Endothelial cell of umbilical vein (primary cell): ENCODE results near the gene PCGF3. TPM values are rescaled to one million over a fixed set of nuclear protein-coding genes. Genes with fewer than 3 reads are reported as not detected.

Experiments
- BruUV-seq: library from RNA; stranded (reverse); fragments of 400-500 nt; replicated peaks from 2 replicates; lab custom pipeline; 2021; lab: Mats Ljungman, UMichigan
- CTCF ChIA-PET: fragments of 300-600, 350-600 bp; sonication (Branson Sonifier 250); formaldehyde crosslinking; loops from one replicate; lab custom pipeline; 2021; ENCODE audit warnings: antibody characterized with exemption, inconsistent platforms; lab: Charles Lee
- POLR2A ChIA-PET: fragments of 300-600, 350-600 bp; sonication (Branson Sonifier 250); formaldehyde crosslinking; loops from one replicate; lab custom pipeline; 2021; ENCODE audit warnings: antibody characterized with exemption, inconsistent platforms; lab: Charles Lee
- DNase-seq: peaks from one replicate; pipeline ENCODE4 v3.0.0-alpha.2; 2011; ENCODE audit warnings: low read depth, low spot score
- FAIRE-seq: peaks from 2 replicates; lab custom pipeline; 2011; peaks lifted over from hg19 to GRCh38; lab: Jason Lieb, UNC
- H2AFZ ChIP-seq: 2 replicates; pipeline ENCODE4 v1.6.0; 2012; ENCODE audit warnings: low read depth, low read length, control low read depth, inconsistent platforms
- H3K27ac ChIP-seq: 2 replicates; pipeline ENCODE4 v1.5.1; 2011; ENCODE audit warnings: low read depth, mild to moderate bottlenecking, control low read depth, low read length, moderate library complexity; ENCODE audit not compliant: insufficient read depth
- H3K27me3 ChIP-seq, 2 experiments: 2 replicates each; pipeline versions ENCODE4 v1.6.0 to v1.6.1; 2011; ENCODE audit warnings: low read length in 2 of 2, mixed read lengths in 1 of 2; ENCODE audit not compliant: control insufficient read depth in 2 of 2, insufficient read depth in 2 of 2
- H3K36me3 ChIP-seq, 2 experiments: 2 replicates in 1 of 2; 3 replicates in 1 of 2; pipeline ENCODE4 v1.5.1; 2011; ENCODE audit warnings: low read length in 2 of 2, mild to moderate bottlenecking in 1 of 2, moderate library complexity in 1 of 2; ENCODE audit not compliant: control insufficient read depth in 2 of 2, insufficient read depth in 2 of 2; ENCODE audit errors: extremely low read depth in 1 of 2
- H3K4me1 ChIP-seq: 3 replicates; pipeline ENCODE4 v1.5.1; 2011; ENCODE audit warnings: mild to moderate bottlenecking, low read length; ENCODE audit not compliant: control insufficient read depth, insufficient read depth; ENCODE audit errors: extremely low read depth
- H3K4me2 ChIP-seq: 2 replicates; pipeline ENCODE4 v1.6.1; 2011; ENCODE audit warnings: low read length, control low read depth, mixed read lengths; ENCODE audit not compliant: insufficient read depth
- H3K4me3 ChIP-seq, 3 experiments: fragments of 200-600 bp in 1 of 3; sonication (generic), shearing (Covaris generic) in 1 of 3; replicated peaks in 1 of 3; 2 replicates each; pipeline ENCODE4 v1.5.1; 2011 to 2016; ENCODE audit warnings: control low read depth in 3 of 3, low read length in 3 of 3, mild to moderate bottlenecking in 2 of 3, inconsistent platforms in 1 of 3, low read depth in 1 of 3, moderate library complexity in 1 of 3; ENCODE audit not compliant: insufficient read depth in 1 of 3
- H3K79me2 ChIP-seq: 2 replicates; pipeline ENCODE4 v1.6.0; 2012; ENCODE audit warnings: low read length, inconsistent platforms; ENCODE audit not compliant: control insufficient read depth, insufficient read depth
- H3K9ac ChIP-seq: replicated peaks from 2 replicates; pipeline ENCODE3; 2011; ENCODE audit warnings: low read length, control low read depth; ENCODE audit not compliant: insufficient read depth; ENCODE audit errors: extremely low read depth
- H3K9me1 ChIP-seq: replicated peaks from 3 replicates; pipeline ENCODE4 v1.6.0; 2011; ENCODE audit warnings: mild to moderate bottlenecking, low read length; ENCODE audit not compliant: control insufficient read depth, insufficient read depth; ENCODE audit errors: extremely low read depth
- H3K9me3 ChIP-seq: replicated peaks from 2 replicates; pipeline ENCODE4 v1.5.1; 2012; ENCODE audit warnings: low read length, inconsistent platforms; ENCODE audit not compliant: control insufficient read depth, insufficient read depth
- H4K20me1 ChIP-seq: replicated peaks from 2 replicates; pipeline ENCODE3; 2011; ENCODE audit warnings: mild to moderate bottlenecking, low read length; ENCODE audit not compliant: control insufficient read depth, insufficient read depth; ENCODE audit errors: extremely low read depth
- EZH2 ChIP-seq: IDR thresholded peaks from 2 replicates; pipeline ENCODE4 v1.6.1; 2012; ENCODE audit warnings: borderline replicate concordance, low read depth, mild to moderate bottlenecking, moderate library complexity, low read length, inconsistent platforms; ENCODE audit not compliant: severe bottlenecking
- FOS ChIP-seq: IDR thresholded peaks from 2 replicates; pipeline ENCODE4 v1.6.1; 2011; ENCODE audit warnings: mild to moderate bottlenecking, low read length, moderate library complexity, borderline replicate concordance; ENCODE audit not compliant: insufficient read depth
- GATA2 ChIP-seq: IDR thresholded peaks from 2 replicates; pipeline ENCODE4 v1.7.0; 2011; ENCODE audit warnings: low read depth, mild to moderate bottlenecking, moderate library complexity, mixed read lengths, low read length; ENCODE audit not compliant: insufficient read length, insufficient read depth
- JUN ChIP-seq: IDR thresholded peaks from 2 replicates; pipeline ENCODE4 v1.6.1; 2011; ENCODE audit warnings: borderline replicate concordance, low read depth; ENCODE audit not compliant: insufficient read length, insufficient read depth
- MAX ChIP-seq: IDR thresholded peaks from 2 replicates; pipeline ENCODE4 v1.6.1; 2011; ENCODE audit not compliant: insufficient read depth, insufficient read length
- MYC ChIP-seq: IDR thresholded peaks from one replicate; pipeline ENCODE4 v1.6.1; 2011; ENCODE audit warnings: mild to moderate bottlenecking, low read depth, low read length
- POLR2A ChIP-seq: IDR thresholded peaks from 2 replicates; pipeline ENCODE4 v1.6.1; 2012; ENCODE audit warnings: low read depth, mild to moderate bottlenecking, control low read depth, low read length
- POLR2AphosphoS5 ChIP-seq: IDR thresholded peaks from 2 replicates; pipeline ENCODE4 v1.6.1; 2012; ENCODE audit warnings: low read depth, mild to moderate bottlenecking, control low read depth, low read length, moderate library complexity; ENCODE audit not compliant: insufficient read depth
- dilution Hi-C: fragments of 300-500 bp; cut with MboI; formaldehyde crosslinking; loops from one replicate; pipeline ENCODE4 v1.15.0; 2019; ENCODE audit warnings: low sequenced_read_pairs; ENCODE audit not compliant: extremely low pct_ligation_motif_present
- intact Hi-C: fragments of 100-400 bp; cut with micrococcal nuclease; formaldehyde crosslinking; loops from one replicate; pipeline ENCODE4 v1.10.0; 2022
- polyA plus RNA-seq, 4 experiments: library from polyadenylated mRNA; depleted of rRNA in 3 of 4; stranded (reverse) in 3 of 4; unstranded in 1 of 4; fragments of >200 nt; gene quantifications; 2 replicates each; pipeline versions ENCODE4 v1.2.1 to v1.2.3, GENCODE V29; 2011 to 2012; ENCODE audit warnings: missing spikeins in 1 of 4
- total RNA-seq: library from RNA; stranded (reverse); gene quantifications from 2 replicates; pipeline ENCODE4 v1.2.3, GENCODE V29; 2021
- TF ChIP-seq, protein P1 (sequence below), 2 donors: IDR thresholded peaks; 1 replicate in 1 of 2; 2 replicates in 1 of 2; pipeline ENCODE4 v1.5.1; 2011; ENCODE audit warnings: low read length in 2 of 2, mild to moderate bottlenecking in 2 of 2, moderate library complexity in 2 of 2, control low read depth in 1 of 2, inconsistent platforms in 1 of 2, low read depth in 1 of 2; ENCODE audit not compliant: insufficient read depth in 1 of 2; ENCODE audit errors: extremely low read depth in 1 of 2

Gene PCGF3
- total and polyA plus RNA-seq, 2 donors (not counting 3 experiments of a cell fraction or from before 2014, with no cell fraction given), result 70.2 to 91.8 TPM

GRCh38 chr4:777520-778262 is 72.1 kb downstream of the PCGF3 start:
- Histone ChIP-seq H2AFZ (no peak overlapping the region), H3K4me2 (no peak overlapping the region), H3K4me1 (peaks cover 17% of the 10 kb centered on the region), H3K36me3 (peaks cover 11 to 23% of the 10 kb centered on the region in 2 experiments), H3K27me3 (no peaks in the 10 kb centered on the region), H3K27ac (no peak overlapping the region), H3K9ac (no peak overlapping the region), H4K20me1 (no peaks in the 10 kb centered on the region), H3K4me3 (no peak overlapping the region), H3K9me1 (no peaks in the 10 kb centered on the region), H3K9me3 (no peaks in the 10 kb centered on the region), H3K79me2 (peaks cover 83% of the 10 kb centered on the region)
- intact Hi-C loops (no loop called here), dilution Hi-C loops (no loop called here)
- FAIRE-seq (peak; percentile 21), DNase-seq (no peak)
- ChIA-PET CTCF (no interaction called here), POLR2A (no interaction called here)
- no peak for TF ChIP-seq MAX
- BruUV-seq, result no TSS peak

GRCh38 chr4:779555-779954 is 73.9 kb downstream of the PCGF3 start:
- dilution Hi-C loops, result no loop called here

More at GRCh38 chr4:779555-779954, 73.9 kb downstream of the PCGF3 start:
- H3K4me1 ChIP-seq, result peaks cover 17% of the 10 kb centered on the region
- no peak overlapping the region for H3K4me3 ChIP-seq
- intact Hi-C loops, result no loop called here
- no peaks in the 10 kb centered on the region for H4K20me1 ChIP-seq
- FAIRE-seq, result no peak
- no peaks in the 10 kb centered on the region for H3K9me1 ChIP-seq
- no peak for DNase-seq
- POLR2A ChIA-PET, result no interaction called here
- H3K27me3 ChIP-seq, result no peaks in the 10 kb centered on the region
- TF ChIP-seq POLR2AphosphoS5 (no peak), GATA2 (no peak), MYC (no peak), MAX (no peak), EZH2 (no peak), JUN (no peak), POLR2A (no peak), FOS (no peak)
- TF ChIP-seq, protein P1, sequence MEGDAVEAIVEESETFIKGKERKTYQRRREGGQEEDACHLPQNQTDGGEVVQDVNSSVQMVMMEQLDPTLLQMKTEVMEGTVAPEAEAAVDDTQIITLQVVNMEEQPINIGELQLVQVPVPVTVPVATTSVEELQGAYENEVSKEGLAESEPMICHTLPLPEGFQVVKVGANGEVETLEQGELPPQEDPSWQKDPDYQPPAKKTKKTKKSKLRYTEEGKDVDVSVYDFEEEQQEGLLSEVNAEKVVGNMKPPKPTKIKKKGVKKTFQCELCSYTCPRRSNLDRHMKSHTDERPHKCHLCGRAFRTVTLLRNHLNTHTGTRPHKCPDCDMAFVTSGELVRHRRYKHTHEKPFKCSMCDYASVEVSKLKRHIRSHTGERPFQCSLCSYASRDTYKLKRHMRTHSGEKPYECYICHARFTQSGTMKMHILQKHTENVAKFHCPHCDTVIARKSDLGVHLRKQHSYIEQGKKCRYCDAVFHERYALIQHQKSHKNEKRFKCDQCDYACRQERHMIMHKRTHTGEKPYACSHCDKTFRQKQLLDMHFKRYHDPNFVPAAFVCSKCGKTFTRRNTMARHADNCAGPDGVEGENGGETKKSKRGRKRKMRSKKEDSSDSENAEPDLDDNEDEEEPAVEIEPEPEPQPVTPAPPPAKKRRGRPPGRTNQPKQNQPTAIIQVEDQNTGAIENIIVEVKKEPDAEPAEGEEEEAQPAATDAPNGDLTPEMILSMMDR (IDR thresholded peaks at IDR 0.05; ENCODE audit: extremely low read depth in 1 of 2, insufficient read depth in 1 of 2, low read depth in 1 of 2, low read length in 2 of 2), result no peak
- no peak overlapping the region for H3K27ac ChIP-seq
- BruUV-seq, result no TSS peak
- no peak overlapping the region for H3K4me2 ChIP-seq
- H3K36me3 ChIP-seq, result peaks cover 10 to 16% of the 10 kb centered on the region in 2 experiments
- H2AFZ ChIP-seq, result no peak overlapping the region
- H3K9me3 ChIP-seq, result no peaks in the 10 kb centered on the region
- H3K9ac ChIP-seq, result no peak overlapping the region
- peaks cover 65% of the 10 kb centered on the region for H3K79me2 ChIP-seq
- CTCF ChIA-PET, result no interaction called here
